CD14-positive monocyte (primary cell): ENCODE data around the gene TANC1. TPM values are rescaled to one million over a fixed set of nuclear protein-coding genes. Genes with fewer than 3 reads are reported as not detected.

ENCODE experiments used
- DNase-seq, 3 donors: peaks; one replicate each; pipeline ENCODE4 v3.0.0-alpha.2; 2011 to 2022
- H2AFZ ChIP-seq: 2 replicates; pipeline ENCODE4 v1.6.0; 2012; ENCODE audit warnings: mild to moderate bottlenecking, low read depth, low read length, inconsistent platforms; ENCODE audit not compliant: insufficient read depth, poor library complexity, severe bottlenecking
- H3K27ac ChIP-seq, 2 donors: 1 replicate in 1 of 2; 2 replicates in 1 of 2; pipeline ENCODE4 v1.5.1; 2012 to 2013; ENCODE audit warnings: low read length in 2 of 2, control low read depth in 1 of 2, inconsistent platforms in 1 of 2, low read depth in 1 of 2, mild to moderate bottlenecking in 1 of 2
- H3K27me3 ChIP-seq, 2 donors: one replicate each; pipeline versions ENCODE4 v1.6.0 to v1.6.1; 2011 to 2013; ENCODE audit warnings: low read length in 2 of 2; ENCODE audit not compliant: control insufficient read depth in 2 of 2, insufficient read depth in 2 of 2
- H3K36me3 ChIP-seq, 2 donors: replicated peaks in 1 of 2; 1 replicate in 1 of 2; 2 replicates in 1 of 2; pipeline versions ENCODE4 v1.5.1 to v1.6.1; 2012 to 2013; ENCODE audit warnings: low read length in 2 of 2, control low read depth in 1 of 2, inconsistent platforms in 1 of 2, mild to moderate bottlenecking in 1 of 2; ENCODE audit not compliant: insufficient read depth in 2 of 2, control insufficient read depth in 1 of 2
- H3K4me1 ChIP-seq, 2 donors: 1 replicate in 1 of 2; 2 replicates in 1 of 2; pipeline versions ENCODE4 v1.5.1 to v1.6.1; 2012 to 2013; ENCODE audit warnings: low read length in 2 of 2, control low read depth in 1 of 2, inconsistent platforms in 1 of 2, mild to moderate bottlenecking in 1 of 2, moderate library complexity in 1 of 2; ENCODE audit not compliant: insufficient read depth in 2 of 2, control insufficient read depth in 1 of 2
- H3K4me2 ChIP-seq: replicated peaks from 2 replicates; pipeline ENCODE3; 2012; ENCODE audit warnings: low read length, moderate library complexity, mild to moderate bottlenecking; ENCODE audit not compliant: poor library complexity, severe bottlenecking; ENCODE audit errors: extremely low read depth
- H3K4me3 ChIP-seq, 3 experiments: fragments of 200-600 bp in 1 of 3; sonication (generic) in 1 of 3; replicated peaks in 1 of 3; 1 replicate in 2 of 3; 2 replicates in 1 of 3; pipeline ENCODE4 v1.5.1; 2011 to 2013; ENCODE audit warnings: low read length in 3 of 3, mild to moderate bottlenecking in 3 of 3, control low read depth in 2 of 3, low read depth in 2 of 3, inconsistent platforms in 1 of 3, moderate library complexity in 1 of 3
- H3K79me2 ChIP-seq: 2 replicates; pipeline ENCODE4 v1.6.0; 2012; ENCODE audit warnings: mild to moderate bottlenecking, control low read depth, inconsistent platforms, low read length, moderate library complexity; ENCODE audit not compliant: insufficient read depth
- H3K9ac ChIP-seq: 2 replicates; pipeline ENCODE4 v1.6.0; 2017; ENCODE audit warnings: low read length, mild to moderate bottlenecking; ENCODE audit not compliant: insufficient read depth, poor library complexity, severe bottlenecking
- H3K9me3 ChIP-seq, 2 donors: replicated peaks in 1 of 2; 1 replicate in 1 of 2; 2 replicates in 1 of 2; pipeline versions ENCODE4 v1.5.1 to v1.6.1; 2012 to 2013; ENCODE audit warnings: low read length in 2 of 2, control low read depth in 1 of 2; ENCODE audit not compliant: control insufficient read depth in 1 of 2, insufficient read depth in 1 of 2
- H4K20me1 ChIP-seq: 2 replicates; pipeline ENCODE4 v1.6.0; 2012; ENCODE audit warnings: mild to moderate bottlenecking, low read length, control low read depth, moderate library complexity; ENCODE audit not compliant: insufficient read depth
- H3K27ac Mint-ChIP-seq, 7 donors: one replicate each; pipeline ENCODE4 v1.8.0; 2020; ENCODE audit warnings: mild to moderate bottlenecking in 7 of 7, mixed read lengths in 7 of 7, moderate library complexity in 6 of 7, inconsistent platforms in 2 of 7
- H3K27me3 Mint-ChIP-seq, 3 donors: one replicate each; pipeline ENCODE4 v1.8.0; 2021 to 2022; ENCODE audit warnings: low read depth in 3 of 3, mild to moderate bottlenecking in 3 of 3, mixed read lengths in 3 of 3, moderate library complexity in 3 of 3, inconsistent platforms in 1 of 3
- H3K36me3 Mint-ChIP-seq, 2 donors: one replicate each; pipeline ENCODE4 v1.8.0; 2020; ENCODE audit warnings: mixed read lengths in 2 of 2, inconsistent platforms in 1 of 2, mild to moderate bottlenecking in 1 of 2
- H3K4me1 Mint-ChIP-seq: one replicate; pipeline ENCODE4 v1.8.0; 2020; ENCODE audit warnings: mild to moderate bottlenecking, mixed read lengths
- H3K4me3 Mint-ChIP-seq, 2 donors: one replicate each; pipeline ENCODE4 v1.8.0; 2020; ENCODE audit warnings: mild to moderate bottlenecking in 2 of 2, mixed read lengths in 2 of 2, moderate library complexity in 1 of 2
- H3K9me3 Mint-ChIP-seq, 7 donors: one replicate each; pipeline ENCODE4 v1.8.0; 2020 to 2022; ENCODE audit warnings: mixed read lengths in 7 of 7, mild to moderate bottlenecking in 6 of 7, moderate library complexity in 6 of 7, inconsistent platforms in 2 of 7
- WGBS: methylation state at CpG from one replicate; pipeline ENCODE4 v1.1.5; 2013; ENCODE audit warnings: missing lambda C conversion rate; ENCODE audit not compliant: insufficient coverage; 5-methylcytosine and 5-hydroxymethylcytosine counted together
- intact Hi-C, 2 donors: fragments of 100-400 bp; cut with micrococcal nuclease; formaldehyde crosslinking; loops; one replicate each; pipeline versions ENCODE4 v1.15.0 to v1.15.1; 2023
- polyA plus RNA-seq, 3 donors: library from polyadenylated mRNA; depleted of rRNA in 1 of 3; unstranded in 2 of 3; stranded (reverse) in 1 of 3; fragments of 300-500 nt in 2 of 3; fragments of >200 nt in 1 of 3; fragmentation: Illumina TruSeq in 2 of 3; gene quantifications; 1 replicate in 2 of 3; 2 replicates in 1 of 3; pipeline ENCODE4 v1.2.3, GENCODE V29; 2012 to 2021
- TF ChIP-seq, protein P1 (sequence below): fragments of 200-600 bp; IDR thresholded peaks from one replicate; pipeline ENCODE4 v1.8.0; 2022; ENCODE audit warnings: antibody characterized with exemption, mild to moderate bottlenecking

Gene TANC1
- polyA plus RNA-seq, 3 donors, result 0.04 TPM; not detected in 2

DNA sequence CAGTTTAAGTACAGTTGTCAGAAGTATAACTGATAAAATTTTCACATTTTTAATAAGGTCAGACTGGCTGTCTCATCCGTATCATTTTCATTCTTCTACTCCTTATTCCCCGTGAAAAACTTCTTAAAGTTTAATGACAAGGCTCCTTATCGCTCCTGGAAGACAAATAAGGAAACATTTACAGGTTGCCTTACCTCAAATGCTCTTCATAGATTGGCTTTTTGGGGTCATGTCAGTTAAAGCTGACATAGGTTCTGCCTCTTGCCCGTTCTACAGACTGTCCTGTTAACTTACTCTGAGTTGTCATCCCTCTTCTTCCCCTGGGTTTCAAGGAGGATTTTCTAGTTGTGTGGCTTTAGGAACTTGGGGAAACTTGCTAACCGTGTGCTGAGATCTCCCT lies 75.3 kb downstream of the TANC1 start:
- H3K9ac ChIP-seq, result no peak overlapping the region
- no peaks in the 10 kb centered on the region for H3K36me3 Mint-ChIP-seq
- intact Hi-C loops, result no loop called here
- H3K9me3 ChIP-seq, result peaks cover 0 to 18% of the 10 kb centered on the region in 2 donors
- no peak overlapping the region for H3K4me3 Mint-ChIP-seq
- H3K27ac ChIP-seq, result no peak overlapping the region
- no peak overlapping the region for H3K4me3 ChIP-seq
- no peaks in the 10 kb centered on the region for H4K20me1 ChIP-seq
- no peaks in the 10 kb centered on the region for H3K79me2 ChIP-seq
- H3K4me1 ChIP-seq, result no peaks in the 10 kb centered on the region
- peaks cover 0 to 4% (median 2%) of the 10 kb centered on the region in 3 donors for H3K27me3 Mint-ChIP-seq
- TF ChIP-seq, protein P1, sequence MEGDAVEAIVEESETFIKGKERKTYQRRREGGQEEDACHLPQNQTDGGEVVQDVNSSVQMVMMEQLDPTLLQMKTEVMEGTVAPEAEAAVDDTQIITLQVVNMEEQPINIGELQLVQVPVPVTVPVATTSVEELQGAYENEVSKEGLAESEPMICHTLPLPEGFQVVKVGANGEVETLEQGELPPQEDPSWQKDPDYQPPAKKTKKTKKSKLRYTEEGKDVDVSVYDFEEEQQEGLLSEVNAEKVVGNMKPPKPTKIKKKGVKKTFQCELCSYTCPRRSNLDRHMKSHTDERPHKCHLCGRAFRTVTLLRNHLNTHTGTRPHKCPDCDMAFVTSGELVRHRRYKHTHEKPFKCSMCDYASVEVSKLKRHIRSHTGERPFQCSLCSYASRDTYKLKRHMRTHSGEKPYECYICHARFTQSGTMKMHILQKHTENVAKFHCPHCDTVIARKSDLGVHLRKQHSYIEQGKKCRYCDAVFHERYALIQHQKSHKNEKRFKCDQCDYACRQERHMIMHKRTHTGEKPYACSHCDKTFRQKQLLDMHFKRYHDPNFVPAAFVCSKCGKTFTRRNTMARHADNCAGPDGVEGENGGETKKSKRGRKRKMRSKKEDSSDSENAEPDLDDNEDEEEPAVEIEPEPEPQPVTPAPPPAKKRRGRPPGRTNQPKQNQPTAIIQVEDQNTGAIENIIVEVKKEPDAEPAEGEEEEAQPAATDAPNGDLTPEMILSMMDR, result no peak
- DNase-seq, result no peak
- H3K4me1 Mint-ChIP-seq, result peaks cover 9% of the 10 kb centered on the region
- no CpG with 5 or more reads among the region's 5 CpGs for WGBS
- H3K27me3 ChIP-seq, result no peaks in the 10 kb centered on the region
- H3K9me3 Mint-ChIP-seq, result peaks cover 10 to 25% (median 14%) of the 10 kb centered on the region in 7 donors
- H2AFZ ChIP-seq, result no peak overlapping the region
- H3K4me2 ChIP-seq, result no peak overlapping the region
- no peaks in the 10 kb centered on the region for H3K36me3 ChIP-seq
- no peak overlapping the region for H3K27ac Mint-ChIP-seq

DNA sequence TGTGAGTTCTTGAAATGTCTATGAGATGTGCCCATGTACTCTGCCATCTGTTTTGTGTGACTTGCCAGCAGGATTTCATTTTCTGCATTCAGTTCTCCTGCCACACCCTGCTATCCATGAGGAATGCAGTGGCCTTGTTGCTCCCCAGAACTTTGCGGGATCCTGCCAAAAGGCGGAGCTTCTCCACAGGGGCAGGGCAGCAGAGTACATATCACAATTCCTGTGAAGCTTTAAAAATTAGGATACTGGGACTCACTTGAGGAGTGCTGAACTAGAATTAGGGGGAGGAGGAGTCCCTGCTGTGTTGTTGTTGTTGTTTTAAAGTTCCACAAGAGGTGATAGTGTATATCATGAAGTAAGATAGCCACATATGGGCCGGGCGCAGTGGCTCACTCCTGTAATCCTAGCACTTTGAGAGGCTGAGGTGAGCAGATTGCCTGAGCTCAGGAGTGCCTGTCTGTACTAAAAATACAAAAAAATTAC lies 76.4 kb downstream of the TANC1 start:
- H4K20me1 ChIP-seq, result no peaks in the 10 kb centered on the region
- Mint-ChIP-seq H3K27me3 (peaks cover 0 to 4% (median 2%) of the 10 kb centered on the region in 3 donors), H3K27ac (no peak overlapping the region), H3K36me3 (no peaks in the 10 kb centered on the region), H3K4me3 (no peak overlapping the region), H3K4me1 (peaks cover 9% of the 10 kb centered on the region), H3K9me3 (peaks cover 10 to 20% (median 14%) of the 10 kb centered on the region in 7 donors)
- peaks cover 0 to 18% of the 10 kb centered on the region in 2 donors for H3K9me3 ChIP-seq
- DNase-seq, result no peak
- WGBS, result no CpG with 5 or more reads among the region's 4 CpGs
- TF ChIP-seq, protein P1, result no peak
- no peak overlapping the region for H3K4me3 ChIP-seq
- H3K36me3 ChIP-seq, result no peaks in the 10 kb centered on the region
- no peaks in the 10 kb centered on the region for H3K4me1 ChIP-seq
- intact Hi-C loops, result no loop called here
- H3K79me2 ChIP-seq, result no peaks in the 10 kb centered on the region
- no peaks in the 10 kb centered on the region for H3K27me3 ChIP-seq
- no peak overlapping the region for H3K4me2 ChIP-seq
- no peak overlapping the region for H3K9ac ChIP-seq
- no peak overlapping the region for H2AFZ ChIP-seq
- H3K27ac ChIP-seq, result no peak overlapping the region
